ENCODE measurements around the gene AGBL5. TPM values are rescaled to one million over a fixed set of nuclear protein-coding genes. Genes with fewer than 3 reads are reported as not detected.
A peak's percentile ranks its signal among the peaks of the same experiment; 100 is the strongest.

The AGBL5 gene
- total and polyA plus RNA-seq, 2 of the 13 experiments (the other 11 are each of a cell fraction or from before 2014, with no cell fraction given) = 55.9 to 73.3 TPM

DNA sequence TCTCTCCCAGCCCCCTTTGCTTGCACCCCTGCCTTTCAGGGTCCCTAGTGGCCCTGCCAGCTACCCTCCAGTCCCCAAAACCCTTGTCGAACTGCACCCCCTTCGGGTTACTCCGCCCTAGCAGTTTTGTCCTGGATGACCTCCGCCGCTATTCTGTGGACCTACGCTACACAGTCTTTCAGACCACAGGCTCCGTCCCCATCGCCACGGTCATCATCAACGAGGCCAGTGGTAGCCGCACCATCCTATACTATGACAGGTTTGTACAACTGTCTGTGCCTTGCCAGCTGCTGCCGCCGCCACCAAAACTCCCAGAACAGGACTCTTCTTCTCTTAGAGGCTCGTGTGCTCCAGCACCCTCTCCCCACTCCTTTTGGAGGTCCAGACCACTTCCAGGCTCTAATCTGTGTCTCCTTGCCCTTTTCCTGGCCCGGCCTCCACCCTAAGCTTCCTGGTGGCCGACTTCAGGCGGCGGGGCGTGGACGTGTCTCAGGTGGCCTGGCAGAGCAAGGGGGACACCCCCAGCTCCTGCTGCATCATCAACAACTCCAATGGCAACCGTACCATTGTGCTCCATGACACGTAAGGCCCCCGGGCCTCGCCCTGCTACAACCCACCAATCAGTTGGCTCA lies 43.0 kb downstream of the AGBL5 start (continued):
- TF ChIP-seq, protein P1, sequence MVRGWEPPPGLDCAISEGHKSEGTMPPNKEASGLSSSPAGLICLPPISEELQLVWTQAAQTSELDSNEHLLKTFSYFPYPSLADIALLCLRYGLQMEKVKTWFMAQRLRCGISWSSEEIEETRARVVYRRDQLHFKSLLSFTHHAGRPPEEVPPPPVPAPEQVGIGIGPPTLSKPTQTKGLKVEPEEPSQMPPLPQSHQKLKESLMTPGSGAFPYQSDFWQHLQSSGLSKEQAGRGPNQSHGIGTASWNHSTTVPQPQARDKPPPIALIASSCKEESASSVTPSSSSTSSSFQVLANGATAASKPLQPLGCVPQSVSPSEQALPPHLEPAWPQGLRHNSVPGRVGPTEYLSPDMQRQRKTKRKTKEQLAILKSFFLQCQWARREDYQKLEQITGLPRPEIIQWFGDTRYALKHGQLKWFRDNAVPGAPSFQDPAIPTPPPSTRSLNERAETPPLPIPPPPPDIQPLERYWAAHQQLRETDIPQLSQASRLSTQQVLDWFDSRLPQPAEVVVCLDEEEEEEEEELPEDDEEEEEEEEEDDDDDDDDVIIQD (CRISPR knock-in tag; IDR thresholded peaks at IDR 0.05; ENCODE audit: low read depth) = no peak
- TF ChIP-seq ZBED4 (CRISPR knock-in tag; IDR thresholded peaks at IDR 0.05; ENCODE audit: borderline replicate concordance) (no peak), ARNT2 (CRISPR knock-in tag; IDR thresholded peaks at IDR 0.05; ENCODE audit: low read depth) (0 out of 2 replicates have a peak, but pooled peaks have one; percentile 10), NPAS2 (CRISPR knock-in tag; IDR thresholded peaks at IDR 0.05; ENCODE audit: borderline replicate concordance) (no peak), FOXK1 (CRISPR knock-in tag; IDR thresholded peaks at IDR 0.05; ENCODE audit: borderline replicate concordance, low read depth) (no peak), BRF2 (CRISPR knock-in tag; IDR thresholded peaks at IDR 0.05) (0 out of 2 replicates have a peak, but pooled peaks have one; percentile 28), ONECUT2 (CRISPR knock-in tag; IDR thresholded peaks at IDR 0.05) (no peak), ZNF552 (CRISPR knock-in tag; IDR thresholded peaks at IDR 0.05; ENCODE audit: borderline replicate concordance) (0 out of 2 replicates have a peak, but pooled peaks have one; percentile 7), THYN1 (CRISPR knock-in tag; IDR thresholded peaks at IDR 0.05; ENCODE audit: borderline replicate concordance, low read depth) (0 out of 2 replicates have a peak, but pooled peaks have one; percentile 13), ZNF501 (CRISPR knock-in tag; IDR thresholded peaks at IDR 0.05) (0 out of 2 replicates have a peak, but pooled peaks have one; percentile 6), AGO1 (IDR thresholded peaks at IDR 0.05; ENCODE audit: low read depth, low read length, poor library complexity, severe bottlenecking) (peak; percentile 69), NR2F2 (IDR thresholded peaks at IDR 0.05; ENCODE audit: borderline replicate concordance, low read depth) (0 out of 2 replicates have a peak, but pooled peaks have one; percentile 2), ARID4A (CRISPR knock-in tag; IDR thresholded peaks at IDR 0.05; ENCODE audit: borderline replicate concordance) (no peak), ZNF788 (CRISPR knock-in tag; IDR thresholded peaks at IDR 0.05; ENCODE audit: borderline replicate concordance) (0 out of 2 replicates have a peak, but pooled peaks have one; percentile 15)

All from HepG2 (cell line).